ENCODE data around the gene TRIO. TPM values are rescaled to one million over a fixed set of nuclear protein-coding genes. Genes with fewer than 3 reads are reported as not detected.

Gene TRIO
- total RNA-seq, 2 experiments from 2014 or later, result 9.2 to 11.3 TPM

DNA sequence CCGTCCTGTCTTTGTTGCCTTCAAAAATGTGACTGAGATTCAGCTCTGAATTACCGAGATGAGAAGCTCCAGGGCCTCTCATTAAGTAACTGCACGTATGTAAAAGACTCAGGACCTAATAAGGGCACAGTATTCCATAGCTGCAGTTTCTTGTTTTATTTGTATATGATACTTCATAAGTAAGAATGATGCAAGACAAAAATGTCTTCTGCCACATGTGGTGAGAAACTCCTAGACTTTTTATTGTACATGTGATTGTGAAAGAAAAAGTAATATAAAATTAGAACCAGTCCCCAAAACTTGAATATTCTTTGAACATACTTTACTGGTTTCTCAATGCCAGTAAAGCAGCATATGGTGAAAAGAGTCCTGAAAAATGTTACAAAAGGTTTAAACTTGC is 328.4 kb downstream of the TRIO start:
- DNase-seq (no peak), ATAC-seq (no peak)
- H3K4me3 Mint-ChIP-seq, result no peak overlapping the region
- intact Hi-C loops (cut with DNase I, micrococcal nuclease), result no loop called here
- H3K27me3 Mint-ChIP-seq, result no peaks in the 10 kb centered on the region
- no peaks in the 10 kb centered on the region for H3K4me1 Mint-ChIP-seq
- POLR2A ChIA-PET, result no interaction called here
- H3K27ac Mint-ChIP-seq, result no peak overlapping the region
- H3K36me3 Mint-ChIP-seq (ENCODE audit: low read depth), result no peaks in the 10 kb centered on the region
- CTCF ChIA-PET, result interaction anchor here (0.9 to 1.8 kb wide), 2 partner anchors 11 to 177 kb away, joined by 4 to 8 read pairs; no protein-coding TSS in a partner anchor
- H3K9me3 Mint-ChIP-seq (ENCODE audit: low read depth), result no peaks in the 10 kb centered on the region

DNA sequence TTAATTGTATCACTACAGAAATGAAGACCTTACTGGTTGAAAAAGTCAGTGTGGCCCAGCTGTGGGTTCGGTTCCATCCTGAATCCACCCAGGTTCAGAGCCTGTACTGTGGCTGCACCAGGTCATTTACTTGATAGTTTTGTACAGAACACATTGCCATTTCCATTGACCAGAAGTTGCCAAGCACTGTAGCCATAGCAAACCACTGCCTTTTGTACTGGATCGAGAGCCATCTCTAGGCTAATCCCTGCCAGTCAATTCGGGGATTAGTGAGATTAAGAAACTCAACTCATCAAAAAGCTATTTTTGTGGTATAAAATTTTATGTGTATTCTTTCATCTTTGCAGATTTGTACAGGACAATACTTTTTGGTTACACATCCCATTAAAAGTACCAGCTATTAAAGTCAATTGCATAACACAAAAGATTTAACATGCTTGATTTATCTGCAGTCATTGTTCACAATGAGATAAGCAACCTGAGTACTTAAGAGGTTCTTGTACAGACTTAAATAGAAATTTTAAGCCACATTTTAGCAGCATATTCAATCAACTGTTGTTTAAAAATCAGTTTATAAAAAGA is 329.9 kb downstream of the TRIO start:
- H3K27me3 Mint-ChIP-seq, result no peaks in the 10 kb centered on the region
- H3K4me3 Mint-ChIP-seq, result no peak overlapping the region
- intact Hi-C loops (cut with DNase I, micrococcal nuclease), result no loop called here
- no peak for ATAC-seq
- no peak for DNase-seq
- H3K27ac Mint-ChIP-seq, result no peak overlapping the region
- ChIA-PET POLR2A (no interaction called here), CTCF (no interaction called here)
- H3K36me3 Mint-ChIP-seq (ENCODE audit: low read depth), result no peaks in the 10 kb centered on the region
- no peaks in the 10 kb centered on the region for H3K4me1 Mint-ChIP-seq
- H3K9me3 Mint-ChIP-seq (ENCODE audit: low read depth), result no peaks in the 10 kb centered on the region

DNA sequence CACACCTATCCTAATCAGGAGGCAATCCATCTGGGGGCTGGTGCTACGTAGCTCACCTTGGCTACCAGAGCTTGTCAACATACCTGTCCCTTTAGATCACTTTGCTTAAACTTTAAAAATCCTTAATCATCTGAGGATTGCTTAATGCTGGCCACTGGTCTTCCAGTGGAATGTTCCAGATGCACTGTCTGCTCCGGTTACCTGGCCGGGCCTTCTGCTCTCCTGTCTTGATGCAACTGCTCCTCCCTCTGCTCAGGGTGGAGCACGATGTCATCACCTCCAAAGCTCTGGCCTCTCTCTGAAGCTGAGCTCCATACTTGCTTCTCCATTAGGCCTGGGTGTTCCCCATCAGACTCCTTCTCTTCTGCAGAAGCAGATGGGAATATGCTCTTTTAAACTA is 331.9 kb downstream of the TRIO start:
- no peaks in the 10 kb centered on the region for H3K9me3 Mint-ChIP-seq (ENCODE audit: low read depth)
- ChIA-PET CTCF (no interaction called here), POLR2A (no interaction called here)
- no peak overlapping the region for H3K27ac Mint-ChIP-seq
- ATAC-seq, result no peak
- no peak overlapping the region for H3K4me3 Mint-ChIP-seq
- peaks cover 10% of the 10 kb centered on the region for H3K4me1 Mint-ChIP-seq
- intact Hi-C loops (cut with DNase I, micrococcal nuclease), result no loop called here
- no peaks in the 10 kb centered on the region for H3K27me3 Mint-ChIP-seq
- H3K36me3 Mint-ChIP-seq (ENCODE audit: low read depth), result no peaks in the 10 kb centered on the region
- no peak for DNase-seq

DNA sequence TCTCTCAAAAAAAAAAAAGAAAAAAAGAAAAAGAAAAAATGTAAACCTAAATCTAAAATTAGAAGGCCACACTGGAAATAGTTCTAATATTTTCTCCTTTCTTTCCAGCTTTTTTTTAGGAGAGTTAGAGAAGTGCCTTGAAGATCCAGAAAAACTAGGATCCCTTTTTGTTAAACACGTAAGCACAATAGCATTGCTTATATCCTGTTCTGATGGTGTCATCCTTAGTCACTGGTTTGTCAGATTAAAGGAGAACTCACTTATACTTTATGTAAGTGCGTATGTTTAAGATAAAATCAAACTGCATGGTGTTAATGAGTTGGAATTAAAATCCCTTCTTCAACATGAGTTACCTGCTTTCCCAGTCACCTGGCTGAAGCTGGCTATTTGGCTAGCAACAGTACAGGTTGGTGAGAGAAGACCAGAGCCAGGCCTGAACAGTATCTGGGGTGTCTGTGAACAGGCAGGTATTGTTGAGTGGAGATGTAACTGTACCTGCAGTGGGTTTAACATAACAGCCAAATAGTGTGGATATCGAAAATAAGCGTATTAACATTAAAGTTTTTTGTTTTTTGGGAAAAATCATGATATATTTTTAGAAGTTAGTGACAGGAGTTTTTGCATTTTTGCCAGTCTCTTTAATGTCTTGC is 333.8 kb downstream of the TRIO start:
- ChIA-PET POLR2A (no interaction called here), CTCF (interaction anchor here (1.4 to 2.4 kb wide), 2 partner anchors 22 to 172 kb away, joined by 5 to 6 read pairs; no protein-coding TSS in a partner anchor)
- intact Hi-C loops (cut with DNase I, micrococcal nuclease), result no loop called here
- Mint-ChIP-seq H3K9me3 (ENCODE audit: low read depth) (no peaks in the 10 kb centered on the region), H3K36me3 (ENCODE audit: low read depth) (no peaks in the 10 kb centered on the region), H3K27ac (no peak overlapping the region), H3K4me1 (peaks cover 11% of the 10 kb centered on the region), H3K4me3 (no peak overlapping the region), H3K27me3 (no peaks in the 10 kb centered on the region)
- DNase-seq, result no peak
- no peak for ATAC-seq

DNA sequence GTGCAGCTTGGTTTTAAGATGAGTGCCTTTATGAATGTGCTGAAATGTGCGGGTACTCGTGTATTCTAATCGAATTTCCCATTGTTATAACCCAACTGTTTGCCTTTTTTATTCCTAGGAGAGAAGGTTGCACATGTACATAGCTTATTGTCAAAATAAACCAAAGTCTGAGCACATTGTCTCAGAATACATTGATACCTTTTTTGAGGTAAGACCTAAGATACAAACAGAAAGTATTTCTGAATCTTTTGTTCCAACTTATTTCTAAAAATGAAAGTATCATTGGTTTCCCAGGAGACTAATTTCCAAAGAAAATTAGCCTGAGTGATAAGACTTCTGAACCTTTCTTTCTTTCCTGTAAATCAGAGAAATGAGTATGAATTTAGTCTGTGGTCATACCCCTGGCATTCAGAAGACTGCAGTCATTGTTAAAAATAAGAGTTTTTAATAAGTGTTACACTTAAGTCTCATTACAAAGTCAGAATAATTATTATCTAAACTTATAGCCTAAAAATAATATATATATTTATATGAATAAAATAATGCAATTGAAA is 336.1 kb downstream of the TRIO start:
- H3K36me3 Mint-ChIP-seq (ENCODE audit: low read depth), result no peaks in the 10 kb centered on the region
- ChIA-PET POLR2A (no interaction called here), CTCF (no interaction called here)
- no peaks in the 10 kb centered on the region for H3K27me3 Mint-ChIP-seq
- no peak for DNase-seq
- ATAC-seq, result peak; percentile 74
- no peaks in the 10 kb centered on the region for H3K9me3 Mint-ChIP-seq (ENCODE audit: low read depth)
- intact Hi-C loops (cut with DNase I, micrococcal nuclease), result loop anchor here (1.0 to 2.0 kb wide), 2 partner anchors 62 to 64 kb away; no protein-coding TSS in a partner anchor
- H3K27ac Mint-ChIP-seq, result no peak overlapping the region
- H3K4me1 Mint-ChIP-seq, result peaks cover 11% of the 10 kb centered on the region
- no peak overlapping the region for H3K4me3 Mint-ChIP-seq

DNA sequence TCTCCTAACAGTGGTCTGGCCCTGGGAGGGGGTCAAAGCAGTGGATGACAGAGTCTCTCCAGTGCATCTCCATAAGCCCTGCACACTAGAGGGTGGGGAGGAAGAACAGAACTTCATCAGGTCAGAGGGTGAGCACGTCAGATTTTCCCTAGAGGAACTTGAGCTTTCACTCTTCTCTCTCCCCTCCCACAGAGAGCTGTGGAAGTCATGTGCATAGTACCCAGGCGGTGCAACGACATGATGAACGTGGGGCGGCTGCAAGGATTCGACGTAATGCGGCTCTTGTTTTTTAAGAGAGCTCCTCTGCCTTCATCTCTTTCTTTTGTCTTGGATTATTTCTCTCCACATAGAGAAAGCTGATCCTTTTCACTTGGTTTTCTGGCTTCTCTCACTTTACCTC is 338.2 kb downstream of the TRIO start:
- intact Hi-C loops (cut with DNase I, micrococcal nuclease), result no loop called here
- Mint-ChIP-seq H3K9me3 (ENCODE audit: low read depth) (no peaks in the 10 kb centered on the region), H3K4me1 (peaks cover 15% of the 10 kb centered on the region), H3K4me3 (no peak overlapping the region), H3K27me3 (no peaks in the 10 kb centered on the region), H3K27ac (no peak overlapping the region), H3K36me3 (ENCODE audit: low read depth) (peaks cover 2% of the 10 kb centered on the region)
- DNase-seq (no peak), ATAC-seq (no peak)
- ChIA-PET POLR2A (interaction anchor here (0.6 kb wide), 1 partner anchor 107 kb away, joined by 7 read pairs; no protein-coding TSS in a partner anchor), CTCF (interaction anchor here (1.0 to 1.7 kb wide), 3 partner anchors 10 to 26 kb away, joined by 3 to 4 read pairs (median 3); no protein-coding TSS in a partner anchor)

- Mint-ChIP-seq H3K4me3 (no peak overlapping the region), H3K36me3 (ENCODE audit: low read depth) (peaks cover 2% of the 10 kb centered on the region), H3K4me1 (peaks cover 15% of the 10 kb centered on the region), H3K27me3 (no peaks in the 10 kb centered on the region), H3K9me3 (ENCODE audit: low read depth) (no peaks in the 10 kb centered on the region), H3K27ac (no peak overlapping the region)
- DNase-seq, result no peak
- intact Hi-C loops (cut with DNase I, micrococcal nuclease), result no loop called here
- no peak for ATAC-seq
- POLR2A ChIA-PET, result no interaction called here
- CTCF ChIA-PET, result interaction anchor here (1.7 kb wide), 1 partner anchor 11 kb away, joined by 4 read pairs; no protein-coding TSS in a partner anchor
These were observed 338.9 kb downstream of the TRIO start for GRCh38 chr5:14482085-14482484.

GRCh38 chr5:14483504-14484157 is 340.5 kb downstream of the TRIO start:
- no peak for ATAC-seq
- POLR2A ChIA-PET, result no interaction called here
- intact Hi-C loops (cut with DNase I, micrococcal nuclease), result no loop called here
- CTCF ChIA-PET, result no interaction called here
- DNase-seq, result no peak
- Mint-ChIP-seq H3K36me3 (ENCODE audit: low read depth) (peaks cover 4% of the 10 kb centered on the region), H3K4me1 (peaks cover 15% of the 10 kb centered on the region), H3K4me3 (no peak overlapping the region), H3K27me3 (no peaks in the 10 kb centered on the region), H3K9me3 (ENCODE audit: low read depth) (peaks cover 2% of the 10 kb centered on the region), H3K27ac (no peak overlapping the region)

- CTCF ChIA-PET, result no interaction called here
These were observed 343.3 kb downstream of the TRIO start for GRCh38 chr5:14486486-14486885.

GRCh38 chr5:14486996-14487896 is 344.1 kb downstream of the TRIO start:
- intact Hi-C loops (cut with DNase I, micrococcal nuclease), result no loop called here
- Mint-ChIP-seq H3K36me3 (ENCODE audit: low read depth) (peaks cover 4% of the 10 kb centered on the region), H3K27me3 (no peaks in the 10 kb centered on the region), H3K4me3 (no peak overlapping the region), H3K27ac (no peak overlapping the region), H3K4me1 (peaks cover 4% of the 10 kb centered on the region), H3K9me3 (ENCODE audit: low read depth) (peaks cover 2% of the 10 kb centered on the region)
- ChIA-PET POLR2A (no interaction called here), CTCF (no interaction called here)
- DNase-seq (no peak), ATAC-seq (no peak)

More at GRCh38 chr5:14486486-14486885, 343.3 kb downstream of the TRIO start:
- Mint-ChIP-seq H3K36me3 (ENCODE audit: low read depth) (peaks cover 4% of the 10 kb centered on the region), H3K27me3 (no peaks in the 10 kb centered on the region), H3K9me3 (ENCODE audit: low read depth) (peaks cover 2% of the 10 kb centered on the region), H3K4me1 (peaks cover 4% of the 10 kb centered on the region), H3K4me3 (no peak overlapping the region), H3K27ac (no peak overlapping the region)
- ATAC-seq (no peak), DNase-seq (no peak)
- intact Hi-C loops (cut with DNase I, micrococcal nuclease), result no loop called here
- POLR2A ChIA-PET, result no interaction called here

DNA sequence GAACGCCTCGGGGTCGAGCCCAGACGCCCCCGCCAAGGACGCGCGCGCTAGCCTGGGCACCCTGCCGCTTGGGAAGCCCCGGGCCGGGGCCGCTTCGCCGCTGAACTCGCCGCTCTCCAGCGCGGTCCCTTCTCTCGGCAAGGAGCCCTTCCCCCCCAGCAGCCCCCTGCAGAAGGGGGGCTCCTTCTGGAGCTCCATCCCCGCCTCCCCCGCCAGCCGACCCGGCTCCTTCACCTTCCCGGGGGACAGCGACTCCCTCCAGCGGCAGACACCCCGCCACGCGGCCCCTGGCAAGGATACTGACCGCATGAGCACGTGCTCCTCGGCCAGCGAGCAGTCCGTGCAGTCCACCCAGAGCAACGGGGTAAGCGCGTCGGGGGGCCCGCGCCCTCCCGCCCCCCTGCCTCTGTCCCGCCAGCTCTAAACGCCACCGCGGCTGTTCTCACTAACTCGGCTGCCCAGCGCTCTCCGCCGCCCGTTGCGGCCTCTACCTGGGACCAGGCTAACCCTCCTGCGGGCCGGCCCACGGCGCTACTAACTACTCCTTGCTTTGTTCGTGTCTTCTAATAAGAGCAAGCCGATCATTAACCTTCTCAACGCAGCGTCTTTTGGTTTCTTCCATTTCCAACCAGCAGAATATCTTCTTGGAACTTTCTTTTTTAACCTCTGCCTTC is 344.9 kb downstream of the TRIO start:
- no peak overlapping the region for H3K27ac Mint-ChIP-seq
- H3K27me3 Mint-ChIP-seq, result no peaks in the 10 kb centered on the region
- peaks cover 4% of the 10 kb centered on the region for H3K36me3 Mint-ChIP-seq (ENCODE audit: low read depth)
- CTCF ChIA-PET, result no interaction called here
- ATAC-seq, result no peak
- no peak overlapping the region for H3K4me3 Mint-ChIP-seq
- DNase-seq, result no peak
- intact Hi-C loops (cut with DNase I, micrococcal nuclease), result no loop called here
- H3K4me1 Mint-ChIP-seq, result peaks cover 4% of the 10 kb centered on the region
- POLR2A ChIA-PET, result no interaction called here
- peaks cover 2% of the 10 kb centered on the region for H3K9me3 Mint-ChIP-seq (ENCODE audit: low read depth)
